ENCODE data around the gene STK32B.
"Not testable (repeated sequence)": the region's sequence is repeated elsewhere in the genome, so short reads cannot be mapped to it uniquely, and the experiment has no call there.

STK32B gene

GRCh38 chr4:5280069-5280468 is 228.8 kb downstream of the STK32B start:
- not testable (repeated sequence) for DNase-seq

DNA sequence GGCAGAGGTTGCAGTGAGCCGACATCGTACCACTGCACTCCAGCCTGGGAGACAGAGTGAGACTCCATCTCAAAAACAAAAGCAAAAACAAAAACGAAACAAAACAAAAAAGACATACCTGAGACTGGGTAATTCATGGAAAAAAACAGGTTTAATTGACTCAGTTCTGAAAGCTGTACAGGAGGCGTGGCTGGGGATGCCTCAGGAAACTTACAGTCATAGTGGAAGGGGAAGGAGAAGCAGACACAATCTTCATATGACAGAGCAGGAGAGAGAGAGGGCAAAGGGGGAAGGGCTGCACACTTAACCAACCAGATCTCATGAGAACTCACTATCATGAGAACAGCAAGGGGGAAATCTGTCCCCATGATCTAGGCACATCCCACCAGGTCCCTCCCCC is 229.5 kb downstream of the STK32B start:
- DNase-seq: no peak

DNA sequence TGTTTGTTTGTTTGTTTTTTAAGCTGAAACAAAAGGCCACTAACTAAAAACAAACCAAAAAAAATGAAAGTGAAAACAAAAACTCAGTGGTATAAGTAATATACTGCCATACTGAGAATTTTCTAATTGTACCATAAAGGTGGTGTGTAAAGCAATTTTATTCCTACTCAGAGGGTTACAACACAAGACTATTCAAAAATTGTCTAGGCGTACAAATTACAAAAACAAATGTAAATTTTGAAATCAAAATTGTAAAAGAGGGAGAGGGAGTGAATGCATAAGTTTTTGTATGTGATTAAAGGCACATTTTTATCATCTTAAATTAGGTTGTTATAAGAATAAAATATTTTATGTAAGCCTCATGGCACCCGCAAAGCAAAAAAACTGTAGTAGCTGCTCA is 232.6 kb downstream of the STK32B start:
- no peak for DNase-seq

DNA sequence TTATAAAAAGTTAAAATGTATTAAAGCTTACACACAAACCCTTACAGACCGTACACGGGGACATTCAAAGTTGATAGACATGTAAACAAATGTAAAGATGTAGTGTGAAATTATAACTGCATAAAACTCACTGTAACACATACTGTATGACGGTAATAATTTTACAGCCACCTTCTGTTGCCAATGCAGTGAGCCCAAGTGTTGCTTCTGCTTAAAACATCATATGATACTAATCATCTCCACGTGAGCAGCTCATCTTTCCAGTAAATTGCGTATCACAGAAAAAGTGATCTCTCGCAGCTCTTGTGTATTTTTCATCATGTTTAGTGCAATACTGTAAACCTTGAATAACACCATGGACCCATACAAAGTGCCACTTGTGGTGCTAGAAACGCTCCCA is 233.2 kb downstream of the STK32B start:
- DNase-seq: no peak

DNA sequence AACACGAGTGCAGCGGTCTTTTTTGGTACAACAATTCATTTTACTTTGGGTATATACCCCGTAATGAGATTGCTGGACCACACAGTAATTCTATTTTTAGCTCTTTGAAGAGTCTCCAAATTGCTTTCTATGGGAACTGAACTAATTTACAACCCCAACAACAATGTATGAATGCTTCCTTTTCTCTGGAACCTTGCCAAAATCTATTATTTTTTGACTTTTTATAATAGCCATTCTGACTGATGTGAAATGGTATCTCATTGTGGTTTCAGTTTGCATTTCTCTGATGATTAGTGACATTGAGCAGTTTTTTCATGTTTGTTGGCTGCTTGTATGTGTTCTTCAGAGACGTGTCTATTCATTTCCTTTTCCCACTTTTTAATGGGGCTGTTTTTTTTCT is 240.8 kb downstream of the STK32B start:
- no peak for DNase-seq

DNA sequence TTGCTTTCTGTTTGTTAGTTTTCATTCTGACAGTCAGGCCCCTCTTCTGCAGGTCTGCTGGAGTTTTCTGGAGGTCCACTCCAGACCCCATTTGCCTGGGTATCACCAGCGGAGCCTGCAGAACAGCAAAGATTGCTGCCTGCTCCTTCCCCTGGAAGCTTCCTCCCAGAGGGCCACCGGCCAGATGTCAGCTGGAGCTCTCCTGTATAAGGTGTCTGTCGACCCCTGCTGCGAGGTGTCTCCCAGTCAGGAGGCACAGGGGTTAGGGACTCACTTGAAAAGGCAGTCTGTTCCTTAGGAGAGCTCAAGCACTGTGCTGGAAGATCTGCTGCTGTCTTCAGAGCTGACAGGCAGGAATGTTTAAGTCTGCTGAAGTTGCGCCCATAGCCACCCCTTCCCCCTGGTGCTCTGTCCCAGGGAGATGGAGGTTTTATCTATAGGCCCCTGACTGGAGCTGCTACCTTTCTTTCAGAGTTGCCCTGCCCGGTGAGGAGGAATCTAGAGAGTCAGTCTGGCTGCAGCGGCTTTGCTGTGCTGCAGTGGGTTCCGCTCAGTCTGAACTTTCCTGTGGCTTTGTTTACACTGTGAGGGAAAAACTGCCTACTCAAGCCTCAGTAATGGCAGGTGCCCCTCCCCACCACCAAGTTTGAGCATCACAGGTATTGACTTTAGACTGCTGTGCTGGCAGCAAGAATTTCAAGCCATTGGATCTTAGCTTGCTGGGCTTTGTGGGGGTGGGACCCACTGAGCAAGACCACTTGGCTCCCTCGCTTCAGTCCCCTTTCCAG is 246.9 kb downstream of the STK32B start:
- not testable (repeated sequence) for DNase-seq

- no peak for DNase-seq
These were observed 249.0 kb downstream of the STK32B start for GRCh38 chr4:5300283-5300682.

DNA sequence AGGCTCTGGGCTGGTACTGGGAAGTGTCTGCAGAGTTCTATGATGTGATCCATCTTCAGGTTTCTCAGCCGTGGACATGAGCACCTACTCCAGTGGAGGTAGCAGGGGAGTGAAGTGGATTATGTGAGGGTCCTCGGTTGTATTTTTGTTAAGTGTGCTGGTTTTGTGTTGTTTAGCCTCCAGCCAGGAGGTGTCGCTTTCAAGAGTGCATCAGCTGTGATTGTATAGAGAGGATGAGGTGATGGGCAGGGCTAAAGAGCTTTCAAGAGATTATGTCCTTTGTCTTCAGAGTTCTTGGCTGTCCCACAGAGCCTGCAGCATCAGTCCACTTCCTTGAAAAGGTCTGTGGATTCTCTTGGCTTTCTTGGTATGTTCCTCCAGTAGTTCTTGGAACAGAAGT is 256.6 kb downstream of the STK32B start:
- DNase-seq: no peak

- DNase-seq: no peak
These were observed 271.0 kb downstream of the STK32B start for GRCh38 chr4:5322321-5322720.

DNA sequence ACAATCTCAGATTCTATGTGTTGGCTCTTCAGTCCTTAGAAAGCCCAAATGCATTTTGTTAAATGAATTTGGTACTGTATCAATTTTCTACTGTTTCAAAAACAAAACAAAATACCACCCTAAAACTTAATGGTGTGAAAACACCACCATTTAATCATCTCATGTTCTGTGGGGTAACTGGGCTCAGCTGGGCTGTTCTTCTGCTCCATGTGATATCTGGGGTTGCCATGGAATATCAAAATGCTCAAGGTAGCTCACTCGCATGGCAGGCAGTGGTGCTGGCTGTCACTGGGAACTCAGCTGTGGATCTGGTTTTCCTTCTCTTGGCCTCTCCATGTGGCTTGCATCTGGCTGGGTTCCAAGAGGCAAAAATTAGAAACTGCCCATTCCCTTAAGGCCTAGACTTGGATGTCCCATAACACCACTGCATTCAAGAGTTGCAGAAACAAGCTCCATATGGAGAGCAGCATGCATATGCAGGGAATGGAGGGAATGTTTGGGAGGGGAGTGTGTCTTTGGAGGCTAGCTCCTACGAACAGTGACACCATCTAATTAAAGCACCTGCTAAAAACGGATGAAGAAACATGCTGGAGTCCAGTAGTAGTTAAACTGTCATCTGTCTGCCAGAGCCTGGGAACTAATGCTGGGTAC is 279.2 kb downstream of the STK32B start:
- no peak for DNase-seq

GRCh38 chr4:5337731-5338130 is 286.5 kb downstream of the STK32B start:
- no peak for DNase-seq

DNA sequence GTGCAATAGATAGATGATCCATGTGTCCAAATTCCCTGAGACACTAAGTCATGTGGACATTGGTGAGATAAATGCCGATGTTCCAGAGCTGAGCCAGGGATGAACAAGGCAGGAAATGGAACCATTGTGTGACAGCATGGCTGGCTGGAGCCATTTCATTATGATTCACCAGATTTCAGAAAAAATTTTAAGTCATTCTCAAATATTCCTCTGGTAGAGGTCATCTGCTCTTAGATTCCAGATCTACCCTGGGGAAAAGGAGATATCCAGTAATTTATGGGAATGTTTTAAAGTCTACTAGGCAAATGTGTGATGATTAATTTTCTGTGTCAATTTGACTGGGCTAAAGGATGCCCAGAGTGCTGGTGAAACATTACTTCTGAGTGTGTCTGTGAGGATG is 287.3 kb downstream of the STK32B start:
- DNase-seq: no peak

DNA sequence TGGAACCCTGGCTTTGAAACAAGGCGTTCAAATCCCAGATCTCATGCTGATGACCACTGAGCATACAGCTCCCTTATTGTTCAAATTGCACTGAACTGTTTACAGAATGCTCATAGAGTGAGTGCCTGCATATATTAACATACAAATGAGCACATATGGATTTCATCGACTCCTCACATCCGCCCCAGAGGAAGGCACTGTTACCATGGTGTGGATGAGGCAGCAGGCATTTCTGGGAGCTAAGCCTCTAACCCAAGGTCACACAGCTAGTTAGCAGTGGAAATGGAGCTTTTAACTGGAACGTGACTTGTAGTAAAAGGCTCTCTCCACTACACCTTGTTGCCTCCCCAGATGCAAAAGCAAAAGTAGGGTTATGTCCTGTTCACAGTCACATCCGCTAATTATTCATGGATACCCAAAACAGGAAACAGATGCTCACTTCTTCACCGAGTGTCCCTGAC is 289.7 kb downstream of the STK32B start:
- DNase-seq: no peak

DNA sequence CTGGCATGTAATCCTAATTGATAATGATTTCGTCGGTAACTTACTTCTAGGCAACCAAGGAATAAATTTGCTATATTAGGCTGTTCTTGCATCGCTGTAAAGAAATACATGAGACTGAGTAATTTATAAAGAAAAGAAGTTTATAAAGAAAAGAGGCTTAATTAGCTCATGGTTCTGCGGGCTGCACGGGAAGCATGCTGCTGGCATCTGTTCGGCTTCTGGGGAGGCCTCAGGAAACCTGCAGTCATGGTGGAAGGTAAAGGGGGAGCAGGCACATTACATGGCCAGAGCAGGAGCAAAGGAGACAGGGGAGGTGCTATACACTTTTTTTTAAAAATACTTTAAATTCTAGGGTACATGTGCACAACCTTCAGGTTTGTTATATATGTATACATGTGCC is 290.2 kb downstream of the STK32B start:
- no peak for DNase-seq

- no peak for DNase-seq
These were observed 304.6 kb downstream of the STK32B start for GRCh38 chr4:5355846-5356245.

DNA sequence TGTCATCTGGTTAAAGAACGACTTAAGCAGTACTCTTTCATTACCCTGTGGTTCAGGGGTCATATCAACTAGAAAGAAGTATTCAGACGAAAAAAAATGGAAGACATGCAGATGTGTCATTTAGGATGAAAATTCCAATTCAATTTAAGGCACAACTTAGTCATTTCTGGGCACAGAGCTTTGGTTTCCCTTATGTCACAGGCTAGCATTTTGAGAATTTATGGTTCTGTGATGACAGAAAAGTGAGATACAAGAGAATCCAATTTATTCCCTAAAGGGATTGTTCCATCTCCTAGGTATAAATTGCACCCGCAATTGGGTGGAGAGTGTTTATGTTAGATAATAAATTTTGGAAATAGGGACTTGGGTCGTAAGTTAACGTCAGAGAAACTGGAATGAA is 306.6 kb downstream of the STK32B start:
- DNase-seq: no peak

GRCh38 chr4:5361968-5362367 is 310.7 kb downstream of the STK32B start:
- no peak for DNase-seq

- no peak for DNase-seq
These were observed 313.1 kb downstream of the STK32B start for GRCh38 chr4:5364406-5364805.

GRCh38 chr4:5365071-5366008 is 314.1 kb downstream of the STK32B start:
- DNase-seq: no peak

GRCh38 chr4:5366009-5366386 is 314.7 kb downstream of the STK32B start:
- DNase-seq: no peak

GRCh38 chr4:5366421-5366820 is 315.1 kb downstream of the STK32B start:
- DNase-seq: no peak

DNA sequence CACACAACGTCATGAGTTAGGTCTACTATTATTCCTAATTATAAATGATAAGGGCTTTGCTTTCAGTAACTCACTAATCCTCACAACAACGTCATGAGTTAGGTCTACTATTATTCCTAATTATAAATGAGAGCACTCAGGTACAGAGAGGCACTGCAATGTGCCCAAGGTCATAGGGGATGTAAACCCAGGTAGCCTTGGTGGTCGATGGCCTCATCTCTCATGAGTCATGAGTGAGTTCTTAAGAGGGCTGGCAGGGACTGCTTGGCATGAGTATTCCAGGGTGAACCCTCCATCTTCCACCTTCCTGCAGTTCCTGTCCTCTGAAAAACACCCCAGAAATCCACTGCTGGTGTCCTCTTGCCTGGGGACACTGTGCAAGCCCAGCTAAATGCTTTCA is 317.1 kb downstream of the STK32B start:
- no peak for DNase-seq

DNA sequence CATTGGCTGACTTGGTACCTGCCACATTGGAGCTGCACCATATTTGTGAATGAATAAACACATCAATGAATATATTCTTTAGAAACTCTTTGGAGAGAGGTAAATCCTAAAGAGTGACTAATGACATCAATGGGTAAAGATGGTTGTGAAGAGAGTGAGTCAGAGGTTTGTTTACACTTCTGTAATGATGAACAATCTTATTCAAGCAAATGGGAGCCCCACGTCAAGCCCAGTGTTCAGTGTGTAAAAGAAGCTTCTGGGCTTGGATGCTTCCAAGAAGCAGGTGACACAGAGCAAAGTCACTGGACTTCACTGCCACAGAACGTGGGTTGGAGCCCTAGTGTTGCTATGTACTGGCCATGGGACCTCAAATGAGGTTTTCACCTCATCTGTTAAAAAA is 319.0 kb downstream of the STK32B start:
- DNase-seq: no peak

Measured in MV-4-11 (cell line).